K562 (cell line): ENCODE results near the gene LRP2. TPM values are rescaled to one million over a fixed set of nuclear protein-coding genes. Genes with fewer than 3 reads are reported as not detected.

Experiments used
- ADNP ChIP-seq: fragments of 200-800 bp; sonication (Bioruptor generic); IDR thresholded peaks from 2 replicates; pipeline ENCODE4 v1.6.1; 2016; ENCODE audit warnings: missing genetic modification characterization, missing compliant biosample characterization
- ESRRB ChIP-seq: fragments of 250-450 bp; sonication (Bioruptor Pico); IDR thresholded peaks from 2 replicates; pipeline ENCODE4 v1.5.0; 2020; ENCODE audit warnings: mild to moderate bottlenecking, moderate library complexity, borderline replicate concordance
- KLF16 ChIP-seq: IDR thresholded peaks from 2 replicates; pipeline ENCODE4 v1.6.1; 2016; ENCODE audit warnings: antibody characterized with exemption
- MCM7 ChIP-seq, 2 experiments: fragments of 450-650 bp; IDR thresholded peaks; 2 replicates each; pipeline ENCODE4 v1.6.1; 2016 to 2018
- RBM39 ChIP-seq: fragments of 200-400 bp; formaldehyde crosslinking; optimal IDR thresholded peaks from 2 replicates; pipeline ENCODE3; 2018; ENCODE audit warnings: low read depth, low read length
- RNF2 ChIP-seq: sonication (generic); IDR thresholded peaks from 2 replicates; pipeline ENCODE4 v1.6.1; 2016
- SIRT6 ChIP-seq: IDR thresholded peaks from one replicate; pipeline ENCODE4 v1.6.1; 2012; ENCODE audit warnings: low read depth, mild to moderate bottlenecking, control low read depth, inconsistent platforms, low read length, moderate library complexity
- SMAD4 ChIP-seq: fragments of 250-450 bp; sonication (Bioruptor Pico); conservative IDR thresholded peaks from 2 replicates; pipeline ENCODE4 v1.8.0; 2021; ENCODE audit warnings: inconsistent platforms, mild to moderate bottlenecking, moderate library complexity
- SMARCC2 ChIP-seq: fragments of 450-650 bp; IDR thresholded peaks from 2 replicates; pipeline ENCODE4 v1.6.1; 2017; ENCODE audit warnings: antibody characterized with exemption, moderate library complexity, mild to moderate bottlenecking, low read depth
- ZNF184 ChIP-seq: sonication (generic); formaldehyde crosslinking; IDR thresholded peaks from 2 replicates; pipeline ENCODE4 v1.5.0; 2020; ENCODE audit warnings: missing genetic modification reagents
- ZNF212 ChIP-seq: fragments of 450-650 bp; formaldehyde crosslinking; IDR thresholded peaks from 2 replicates; pipeline ENCODE4 v1.4.0; 2020; ENCODE audit warnings: mild to moderate bottlenecking
- ZNF282 ChIP-seq: sonication (generic); formaldehyde crosslinking; IDR thresholded peaks from 2 replicates; pipeline ENCODE4 v1.8.1; 2023; ENCODE audit warnings: missing genetic modification reagents
- ZNF316 ChIP-seq: fragments of 450-650 bp; IDR thresholded peaks from 2 replicates; pipeline ENCODE4 v1.6.1; 2016
- ZNF696 ChIP-seq: fragments of 250-450 bp; sonication (Bioruptor Pico); conservative IDR thresholded peaks from 2 replicates; pipeline ENCODE4 v1.4.0; 2020; ENCODE audit warnings: mild to moderate bottlenecking, moderate library complexity
- ZNF830 ChIP-seq: fragments of 250-450 bp; sonication (Bioruptor Pico); IDR thresholded peaks from 2 replicates; pipeline ENCODE4 v1.5.0; 2021; ENCODE audit warnings: mild to moderate bottlenecking
- polyA plus RNA-seq, 8 experiments: library from polyadenylated mRNA; depleted of rRNA in 4 of 8; stranded (reverse) in 5 of 8; unstranded in 3 of 8; fragments of >200 nt; fragmentation: Nextera tagmentation in 2 of 8; fragmentation: Illumina TruSeq in 1 of 8; extraction: Ambion mirVana in 2 of 8; extraction: Trizol in 1 of 8; gene quantifications; 2 replicates each; pipeline versions ENCODE4 v1.2.1 to v1.2.3, GENCODE V29; 2011 to 2014; ENCODE audit warnings: inconsistent platforms in 1 of 8, missing spikeins in 1 of 8
- total RNA-seq, 7 experiments: library from RNA; depleted of rRNA in 6 of 7; stranded (reverse); fragments of >200 nt in 6 of 7; fragmentation: Illumina TruSeq in 2 of 7; extraction: Trizol in 2 of 7; gene quantifications; 2 replicates each; pipeline versions ENCODE4 v1.2.1 to v1.2.3, GENCODE V29; 2011 to 2021; ENCODE audit warnings: low replicate concordance in 1 of 7
- TF ChIP-seq, protein P1 (sequence below), 3 experiments: IDR thresholded peaks in 2 of 3; conservative IDR thresholded peaks in 1 of 3; 2 replicates each; pipeline ENCODE4 v1.5.1; 2011 to 2012; ENCODE audit warnings: low read length in 3 of 3, mild to moderate bottlenecking in 3 of 3, control low read depth in 2 of 3, improper control_type of control experiment in 1 of 3, inconsistent platforms in 1 of 3, low read depth in 1 of 3, mixed read lengths in 1 of 3, moderate library complexity in 1 of 3; ENCODE audit not compliant: insufficient read depth in 2 of 3
- TF ChIP-seq, protein P2 (sequence below): sonication (generic); formaldehyde crosslinking; IDR thresholded peaks from 2 replicates; pipeline ENCODE4 v1.8.1; 2023; ENCODE audit warnings: mild to moderate bottlenecking, missing genetic modification reagents
- TF ChIP-seq, protein P3 (sequence below), 3 experiments: fragments of 200-800 bp in 1 of 3; sonication (Bioruptor generic) in 1 of 3; sonication (generic) in 1 of 3; formaldehyde crosslinking in 1 of 3; IDR thresholded peaks; 2 replicates each; pipeline versions ENCODE4 v1.6.1 to v1.8.0; 2016 to 2022; ENCODE audit warnings: mild to moderate bottlenecking in 2 of 3, missing compliant biosample characterization in 2 of 3, missing genetic modification characterization in 2 of 3, missing genetic modification reagents in 1 of 3
- TF ChIP-seq, protein P4 (sequence below): sonication (generic); formaldehyde crosslinking; IDR thresholded peaks from 2 replicates; pipeline ENCODE4 v1.8.0; 2022; ENCODE audit warnings: mild to moderate bottlenecking, missing genetic modification reagents
- TF ChIP-seq, protein P5 (sequence below), 2 experiments: IDR thresholded peaks in 1 of 2; conservative IDR thresholded peaks in 1 of 2; 2 replicates each; pipeline ENCODE4 v1.6.1; 2016; ENCODE audit warnings: low read depth in 2 of 2, mild to moderate bottlenecking in 1 of 2, missing compliant biosample characterization in 1 of 2, missing genetic modification characterization in 1 of 2, moderate library complexity in 1 of 2

The LRP2 gene
- total and polyA plus RNA-seq, 9 of the 15 experiments (the other 6 are each of a cell fraction or from before 2014, with no cell fraction given): 0.04 to 0.18 (median 0.11) TPM; not detected in 1

DNA sequence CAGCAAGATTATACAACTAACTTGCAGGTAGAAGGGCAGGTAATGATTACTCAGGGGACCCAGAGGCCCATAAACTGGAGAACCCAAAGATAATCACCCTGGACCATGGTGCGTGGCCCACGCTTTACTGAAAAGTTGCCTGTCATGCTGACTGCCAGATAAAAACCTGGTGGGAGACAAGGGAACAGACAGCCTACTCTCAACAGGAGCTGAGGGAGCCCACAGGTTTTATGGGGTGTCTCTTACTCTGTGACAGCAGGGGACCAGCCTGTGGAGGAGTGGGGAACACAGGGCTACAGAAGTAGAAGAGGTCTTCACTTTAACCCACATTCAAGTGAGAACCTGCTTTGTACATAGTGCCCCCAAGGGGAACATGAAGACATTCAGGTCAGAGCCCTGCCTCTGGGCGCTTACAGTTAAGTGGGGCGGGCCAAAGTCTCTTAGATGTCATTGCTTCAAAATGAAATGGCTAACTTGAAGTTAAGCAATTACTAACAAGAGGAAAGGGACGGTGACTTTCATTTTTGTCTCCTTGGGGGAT is 232.6 kb downstream of the LRP2 start (continued):
- TF ChIP-seq, protein P1, sequence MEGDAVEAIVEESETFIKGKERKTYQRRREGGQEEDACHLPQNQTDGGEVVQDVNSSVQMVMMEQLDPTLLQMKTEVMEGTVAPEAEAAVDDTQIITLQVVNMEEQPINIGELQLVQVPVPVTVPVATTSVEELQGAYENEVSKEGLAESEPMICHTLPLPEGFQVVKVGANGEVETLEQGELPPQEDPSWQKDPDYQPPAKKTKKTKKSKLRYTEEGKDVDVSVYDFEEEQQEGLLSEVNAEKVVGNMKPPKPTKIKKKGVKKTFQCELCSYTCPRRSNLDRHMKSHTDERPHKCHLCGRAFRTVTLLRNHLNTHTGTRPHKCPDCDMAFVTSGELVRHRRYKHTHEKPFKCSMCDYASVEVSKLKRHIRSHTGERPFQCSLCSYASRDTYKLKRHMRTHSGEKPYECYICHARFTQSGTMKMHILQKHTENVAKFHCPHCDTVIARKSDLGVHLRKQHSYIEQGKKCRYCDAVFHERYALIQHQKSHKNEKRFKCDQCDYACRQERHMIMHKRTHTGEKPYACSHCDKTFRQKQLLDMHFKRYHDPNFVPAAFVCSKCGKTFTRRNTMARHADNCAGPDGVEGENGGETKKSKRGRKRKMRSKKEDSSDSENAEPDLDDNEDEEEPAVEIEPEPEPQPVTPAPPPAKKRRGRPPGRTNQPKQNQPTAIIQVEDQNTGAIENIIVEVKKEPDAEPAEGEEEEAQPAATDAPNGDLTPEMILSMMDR (IDR thresholded peaks at IDR 0.05 in 2 of 3, conservative IDR thresholded peaks at IDR 0.05 in 1 of 3; ENCODE audit: insufficient read depth in 2 of 3, low read depth in 1 of 3, low read length in 3 of 3): peak; percentile 0 to 49 (median 19); a peak in 1 of 6 replicates
- TF ChIP-seq SMARCC2 (peak; percentile 83), RBM39 (no peak), ZNF696 (CRISPR knock-in tag) (no peak), ZNF282 (no peak), ZNF212 (CRISPR knock-in tag) (no peak), SIRT6 (no peak), ZNF316 (peak; percentile 95), ESRRB (CRISPR knock-in tag) (no peak), KLF16 (peak; percentile 70; the same call in 1 of the 2 replicates), ADNP (tag) (no peak), MCM7 (IDR thresholded peaks at IDR 0.05) (no peak), ZNF184 (CRISPR knock-in tag) (no peak), SMAD4 (CRISPR knock-in tag) (peak; percentile 77), RNF2 (peak; percentile 54; the same call in 1 of the 2 replicates), ZNF830 (no peak)
- TF ChIP-seq, protein P2, sequence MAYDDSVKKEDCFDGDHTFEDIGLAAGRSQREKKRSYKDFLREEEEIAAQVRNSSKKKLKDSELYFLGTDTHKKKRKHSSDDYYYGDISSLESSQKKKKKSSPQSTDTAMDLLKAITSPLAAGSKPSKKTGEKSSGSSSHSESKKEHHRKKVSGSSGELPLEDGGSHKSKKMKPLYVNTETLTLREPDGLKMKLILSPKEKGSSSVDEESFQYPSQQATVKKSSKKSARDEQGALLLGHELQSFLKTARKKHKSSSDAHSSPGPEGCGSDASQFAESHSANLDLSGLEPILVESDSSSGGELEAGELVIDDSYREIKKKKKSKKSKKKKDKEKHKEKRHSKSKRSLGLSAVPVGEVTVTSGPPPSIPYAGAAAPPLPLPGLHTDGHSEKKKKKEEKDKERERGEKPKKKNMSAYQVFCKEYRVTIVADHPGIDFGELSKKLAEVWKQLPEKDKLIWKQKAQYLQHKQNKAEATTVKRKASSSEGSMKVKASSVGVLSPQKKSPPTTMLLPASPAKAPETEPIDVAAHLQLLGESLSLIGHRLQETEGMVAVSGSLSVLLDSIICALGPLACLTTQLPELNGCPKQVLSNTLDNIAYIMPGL: no peak
- TF ChIP-seq, protein P3, sequence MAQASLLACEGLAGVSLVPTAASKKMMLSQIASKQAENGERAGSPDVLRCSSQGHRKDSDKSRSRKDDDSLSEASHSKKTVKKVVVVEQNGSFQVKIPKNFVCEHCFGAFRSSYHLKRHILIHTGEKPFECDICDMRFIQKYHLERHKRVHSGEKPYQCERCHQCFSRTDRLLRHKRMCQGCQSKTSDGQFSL (CRISPR knock-in tag; IDR thresholded peaks at IDR 0.05): no peak
- TF ChIP-seq, protein P3 (tag; IDR thresholded peaks at IDR 0.05): no peak
- TF ChIP-seq, protein P4, sequence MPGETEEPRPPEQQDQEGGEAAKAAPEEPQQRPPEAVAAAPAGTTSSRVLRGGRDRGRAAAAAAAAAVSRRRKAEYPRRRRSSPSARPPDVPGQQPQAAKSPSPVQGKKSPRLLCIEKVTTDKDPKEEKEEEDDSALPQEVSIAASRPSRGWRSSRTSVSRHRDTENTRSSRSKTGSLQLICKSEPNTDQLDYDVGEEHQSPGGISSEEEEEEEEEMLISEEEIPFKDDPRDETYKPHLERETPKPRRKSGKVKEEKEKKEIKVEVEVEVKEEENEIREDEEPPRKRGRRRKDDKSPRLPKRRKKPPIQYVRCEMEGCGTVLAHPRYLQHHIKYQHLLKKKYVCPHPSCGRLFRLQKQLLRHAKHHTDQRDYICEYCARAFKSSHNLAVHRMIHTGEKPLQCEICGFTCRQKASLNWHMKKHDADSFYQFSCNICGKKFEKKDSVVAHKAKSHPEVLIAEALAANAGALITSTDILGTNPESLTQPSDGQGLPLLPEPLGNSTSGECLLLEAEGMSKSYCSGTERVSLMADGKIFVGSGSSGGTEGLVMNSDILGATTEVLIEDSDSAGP (CRISPR knock-in tag): no peak
- TF ChIP-seq, protein P5, sequence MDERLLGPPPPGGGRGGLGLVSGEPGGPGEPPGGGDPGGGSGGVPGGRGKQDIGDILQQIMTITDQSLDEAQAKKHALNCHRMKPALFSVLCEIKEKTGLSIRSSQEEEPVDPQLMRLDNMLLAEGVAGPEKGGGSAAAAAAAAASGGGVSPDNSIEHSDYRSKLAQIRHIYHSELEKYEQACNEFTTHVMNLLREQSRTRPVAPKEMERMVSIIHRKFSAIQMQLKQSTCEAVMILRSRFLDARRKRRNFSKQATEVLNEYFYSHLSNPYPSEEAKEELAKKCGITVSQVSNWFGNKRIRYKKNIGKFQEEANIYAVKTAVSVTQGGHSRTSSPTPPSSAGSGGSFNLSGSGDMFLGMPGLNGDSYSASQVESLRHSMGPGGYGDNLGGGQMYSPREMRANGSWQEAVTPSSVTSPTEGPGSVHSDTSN (CRISPR knock-in tag; IDR thresholded peaks at IDR 0.05; ENCODE audit: low read depth): no peak
- TF ChIP-seq, protein P5 (tag; conservative IDR thresholded peaks at IDR 0.05; ENCODE audit: low read depth): no peak
